Transverse colon (tissue), 4 donors: Measurements from ENCODE around the gene OR6B2.

Experiments used
- EP300 ChIP-seq: sonication (generic); formaldehyde crosslinking; IDR thresholded peaks from one replicate; pipeline ENCODE4 v1.6.1; 2017; ENCODE audit warnings: antibody characterized with exemption, low read depth
- POLR2A ChIP-seq: fragments of 450-650 bp; IDR thresholded peaks from one replicate; pipeline ENCODE4 v1.6.1; 2016; ENCODE audit warnings: antibody characterized with exemption, mild to moderate bottlenecking, moderate library complexity
- POLR2AphosphoS5 ChIP-seq, 3 donors: sonication (generic); formaldehyde crosslinking; IDR thresholded peaks; one replicate each; pipeline ENCODE4 v1.6.1; 2016; ENCODE audit warnings: antibody characterized with exemption in 3 of 3
- TF ChIP-seq, protein P1 (sequence below), 5 experiments: fragments of 200-600 bp in 3 of 5; fragments of 450-650 bp in 2 of 5; sonication (generic) in 3 of 5; IDR thresholded peaks; 1 replicate in 2 of 5; 2 replicates in 3 of 5; pipeline ENCODE4 v1.5.1; 2016 to 2017; ENCODE audit warnings: antibody characterized with exemption in 5 of 5, inconsistent platforms in 3 of 5, mild to moderate bottlenecking in 2 of 5, moderate library complexity in 1 of 5

DNA sequence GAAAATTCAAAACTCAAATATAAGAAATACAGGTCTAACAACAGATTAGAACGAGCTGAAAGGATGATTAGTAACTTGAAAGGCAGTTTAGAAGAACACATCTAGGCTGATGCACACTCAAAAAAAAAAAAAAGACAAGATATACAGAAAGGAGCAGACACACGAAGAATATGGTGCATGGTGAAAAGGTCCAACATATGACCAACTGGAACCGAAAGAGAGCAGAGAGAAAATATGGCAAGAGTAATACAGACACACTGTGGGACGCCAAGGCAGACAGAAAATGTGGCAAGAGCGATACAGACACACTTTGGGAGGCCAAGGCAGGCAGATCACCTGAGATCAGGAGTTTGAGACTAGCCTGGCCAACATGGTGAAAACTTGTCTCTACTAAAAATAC, 44.9 kb downstream of the OR6B2 start:
- TF ChIP-seq, protein P1, sequence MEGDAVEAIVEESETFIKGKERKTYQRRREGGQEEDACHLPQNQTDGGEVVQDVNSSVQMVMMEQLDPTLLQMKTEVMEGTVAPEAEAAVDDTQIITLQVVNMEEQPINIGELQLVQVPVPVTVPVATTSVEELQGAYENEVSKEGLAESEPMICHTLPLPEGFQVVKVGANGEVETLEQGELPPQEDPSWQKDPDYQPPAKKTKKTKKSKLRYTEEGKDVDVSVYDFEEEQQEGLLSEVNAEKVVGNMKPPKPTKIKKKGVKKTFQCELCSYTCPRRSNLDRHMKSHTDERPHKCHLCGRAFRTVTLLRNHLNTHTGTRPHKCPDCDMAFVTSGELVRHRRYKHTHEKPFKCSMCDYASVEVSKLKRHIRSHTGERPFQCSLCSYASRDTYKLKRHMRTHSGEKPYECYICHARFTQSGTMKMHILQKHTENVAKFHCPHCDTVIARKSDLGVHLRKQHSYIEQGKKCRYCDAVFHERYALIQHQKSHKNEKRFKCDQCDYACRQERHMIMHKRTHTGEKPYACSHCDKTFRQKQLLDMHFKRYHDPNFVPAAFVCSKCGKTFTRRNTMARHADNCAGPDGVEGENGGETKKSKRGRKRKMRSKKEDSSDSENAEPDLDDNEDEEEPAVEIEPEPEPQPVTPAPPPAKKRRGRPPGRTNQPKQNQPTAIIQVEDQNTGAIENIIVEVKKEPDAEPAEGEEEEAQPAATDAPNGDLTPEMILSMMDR (IDR thresholded peaks at IDR 0.05) = no peak
- TF ChIP-seq POLR2AphosphoS5 (IDR thresholded peaks at IDR 0.05) = no peak
- TF ChIP-seq EP300 = no peak
- no peak for TF ChIP-seq POLR2A
